RPMI8226 (cell line): ENCODE data around the gene PRAMEF2.
"Not testable (repeated sequence)": the region's sequence is repeated elsewhere in the genome, so short reads cannot be mapped to it uniquely, and the experiment has no call there.

Experiments
- DNase-seq: peaks from one replicate; pipeline ENCODE4 v3.0.0-alpha.2; 2015

The PRAMEF2 gene

GRCh38 chr1:12856786-12857185 lies at the start of gene PRAMEF2:
Gene PRAMEF2, plus strand, starts transcription at chr1:12857086. Its CDS starts 1,924 bp downstream, at chr1:12859010.
- DNase-seq, result not testable (repeated sequence)

- peak; percentile 58 for DNase-seq
Observed at GRCh38 chr1:12809933-12810332, 47.0 kb upstream of the PRAMEF2 start.

GRCh38 chr1:12810691-12811408 lies 46.0 kb upstream of the PRAMEF2 start:
- peak; percentile 81 for DNase-seq

GRCh38 chr1:12811409-12811784 lies 45.5 kb upstream of the PRAMEF2 start:
- no peak for DNase-seq

- DNase-seq, result peak; percentile 78
Observed at GRCh38 chr1:12819061-12819460, 37.8 kb upstream of the PRAMEF2 start.

- DNase-seq, result not testable (repeated sequence)
Observed at GRCh38 chr1:12831310-12831709, 25.6 kb upstream of the PRAMEF2 start, which contains the start of gene PRAMEF11. Gene PRAMEF11, minus strand, starts transcription at chr1:12831410. Its CDS starts 2,621 bp downstream, at chr1:12828789.

- peak; percentile 96 for DNase-seq
Observed at GRCh38 chr1:12833251-12833650, 23.6 kb upstream of the PRAMEF2 start.

- DNase-seq, result not testable (repeated sequence)
Observed at GRCh38 chr1:12848620-12849019, 8.3 kb upstream of the PRAMEF2 start, which contains the start of gene HNRNPCL1. Gene HNRNPCL1, minus strand, starts transcription at chr1:12848720. Its CDS starts 431 bp downstream, at chr1:12848289.

GRCh38 chr1:12851779-12852178 lies 5.1 kb upstream of the PRAMEF2 start:
- no peak for DNase-seq

- DNase-seq, result peak; percentile 44
Observed at GRCh38 chr1:12863131-12863880, 6.4 kb downstream of the PRAMEF2 start.

GRCh38 chr1:12878453-12878852 lies 21.6 kb downstream of the PRAMEF2 start:
- DNase-seq, result peak; percentile 58

- not testable (repeated sequence) for DNase-seq
Observed at GRCh38 chr1:12886101-12886500, 29.2 kb downstream of the PRAMEF2 start, which contains the start of gene PRAMEF4. Gene PRAMEF4, minus strand, starts transcription at chr1:12886201. Its CDS starts 2,807 bp downstream, at chr1:12883394.

- DNase-seq, result not testable (repeated sequence)
Observed at GRCh38 chr1:12898170-12898569, 41.3 kb downstream of the PRAMEF2 start, which contains the start of gene PRAMEF10. Gene PRAMEF10, minus strand, starts transcription at chr1:12898270. Its CDS starts 2,423 bp downstream, at chr1:12895847.

- DNase-seq, result not testable (repeated sequence)
Observed at GRCh38 chr1:12899186-12899585, 42.3 kb downstream of the PRAMEF2 start.

GRCh38 chr1:12903793-12904572 lies 47.1 kb downstream of the PRAMEF2 start:
- not testable (repeated sequence) for DNase-seq
